HEK293 (cell line): ENCODE data around the gene ELAVL2.
A peak's percentile ranks its signal among the peaks of the same experiment; 100 is the strongest.

Experiments used
- CTCF ChIA-PET: fragments of 350-600 bp; formaldehyde crosslinking; extraction: SDS; loops from one replicate; lab custom pipeline; 2021; ENCODE audit warnings: antibody characterized with exemption; lab: Yijun Ruan, JAX
- POLR2A ChIA-PET: fragments of 300-600 bp; formaldehyde crosslinking; extraction: SDS; loops from one replicate; lab custom pipeline; 2020; ENCODE audit warnings: antibody characterized with exemption, inconsistent platforms; lab: Yijun Ruan, JAX
- H3K27ac ChIP-seq: fragments of 200-500 bp; sonication (Bioruptor generic); 2 replicates; pipeline ENCODE4 v1.5.1; 2014; ENCODE audit warnings: low read depth, low read length, control low read depth, inconsistent platforms; ENCODE audit errors: extremely low read depth
- H3K36me3 ChIP-seq, 2 experiments: fragments of 200-500 bp in 1 of 2; sonication (Bioruptor generic) in 1 of 2; 1 replicate in 1 of 2; 2 replicates in 1 of 2; pipeline ENCODE4 v1.5.1; 2014 to 2017; ENCODE audit warnings: inconsistent platforms in 2 of 2, low read length in 2 of 2; ENCODE audit not compliant: control insufficient read depth in 2 of 2, insufficient read depth in 1 of 2
- H3K4me1 ChIP-seq: fragments of 200-500 bp; sonication (Bioruptor generic); 2 replicates; pipeline ENCODE4 v1.5.1; 2014; ENCODE audit warnings: mild to moderate bottlenecking, low read length, inconsistent platforms; ENCODE audit not compliant: control insufficient read depth, insufficient read depth
- H3K4me3 ChIP-seq: 2 replicates; pipeline ENCODE4 v1.5.1; 2011; ENCODE audit warnings: low read depth, mild to moderate bottlenecking, control low read depth, low read length, moderate library complexity
- H3K9me3 ChIP-seq: fragments of 200-500 bp; sonication (Bioruptor generic); 2 replicates; pipeline ENCODE4 v1.5.1; 2014; ENCODE audit warnings: low read depth, low read length, inconsistent platforms; ENCODE audit not compliant: control insufficient read depth, insufficient read depth
- GLI4 ChIP-seq: fragments of 450-650 bp; formaldehyde crosslinking; IDR thresholded peaks from 2 replicates; pipeline ENCODE4 v1.5.1; 2016; ENCODE audit warnings: missing biosample characterization, missing genetic modification characterization
- HOXC10 ChIP-seq: sonication (generic); formaldehyde crosslinking; IDR thresholded peaks from 2 replicates; pipeline ENCODE4 v1.8.1; 2023; ENCODE audit warnings: mild to moderate bottlenecking, missing genetic modification reagents
- MEIS1 ChIP-seq: sonication (generic); formaldehyde crosslinking; IDR thresholded peaks from 2 replicates; pipeline ENCODE4 v1.8.1; 2022; ENCODE audit warnings: missing genetic modification reagents, mild to moderate bottlenecking, borderline replicate concordance
- PRDM10 ChIP-seq: fragments of 450-650 bp; formaldehyde crosslinking; IDR thresholded peaks from 2 replicates; pipeline ENCODE4 v1.5.1; 2016; ENCODE audit warnings: missing biosample characterization, missing genetic modification characterization
- SP2 ChIP-seq: fragments of 450-650 bp; formaldehyde crosslinking; IDR thresholded peaks from 2 replicates; pipeline ENCODE4 v1.5.1; 2016; ENCODE audit warnings: missing biosample characterization, missing genetic modification characterization
- SP3 ChIP-seq: fragments of 450-650 bp; formaldehyde crosslinking; IDR thresholded peaks from 2 replicates; pipeline ENCODE4 v1.5.1; 2016; ENCODE audit warnings: missing biosample characterization, missing genetic modification characterization
- ZEB2 ChIP-seq: fragments of 450-650 bp; formaldehyde crosslinking; IDR thresholded peaks from 2 replicates; pipeline ENCODE4 v1.5.1; 2016; ENCODE audit warnings: missing biosample characterization, missing genetic modification characterization
- ZIC2 ChIP-seq: fragments of 450-650 bp; formaldehyde crosslinking; IDR thresholded peaks from 2 replicates; pipeline ENCODE4 v1.5.1; 2016; ENCODE audit warnings: missing biosample characterization, missing genetic modification characterization
- ZNF132 ChIP-seq: fragments of 450-650 bp; formaldehyde crosslinking; IDR thresholded peaks from 2 replicates; pipeline ENCODE4 v1.5.1; 2017; ENCODE audit warnings: missing biosample characterization, missing genetic modification characterization, borderline replicate concordance
- ZNF211 ChIP-seq: fragments of 450-650 bp; formaldehyde crosslinking; IDR thresholded peaks from 2 replicates; pipeline ENCODE4 v1.5.1; 2016; ENCODE audit warnings: low read depth, missing biosample characterization, missing genetic modification characterization
- ZNF266 ChIP-seq: fragments of 450-650 bp; formaldehyde crosslinking; IDR thresholded peaks from 2 replicates; pipeline ENCODE4 v1.5.1; 2016; ENCODE audit warnings: missing biosample characterization, missing genetic modification characterization, low read depth
- ZNF426 ChIP-seq: fragments of 450-650 bp; formaldehyde crosslinking; IDR thresholded peaks from 2 replicates; pipeline ENCODE4 v1.5.1; 2017; ENCODE audit warnings: missing biosample characterization, missing genetic modification characterization, mild to moderate bottlenecking, inconsistent platforms, moderate library complexity
- ZNF548 ChIP-seq: fragments of 450-650 bp; formaldehyde crosslinking; IDR thresholded peaks from 2 replicates; pipeline ENCODE4 v1.5.1; 2016; ENCODE audit warnings: missing biosample characterization, missing genetic modification characterization
- ZNF555 ChIP-seq: fragments of 450-650 bp; formaldehyde crosslinking; conservative IDR thresholded peaks from 2 replicates; pipeline ENCODE4 v1.5.1; 2017; ENCODE audit warnings: missing biosample characterization, mild to moderate bottlenecking, missing genetic modification characterization, inconsistent platforms
- ZNF580 ChIP-seq: fragments of 450-650 bp; formaldehyde crosslinking; IDR thresholded peaks from 2 replicates; pipeline ENCODE4 v1.5.1; 2016; ENCODE audit warnings: missing biosample characterization, missing genetic modification characterization
- ZNF596 ChIP-seq: fragments of 450-650 bp; IDR thresholded peaks from 2 replicates; pipeline ENCODE4 v1.5.0; 2018; ENCODE audit warnings: missing biosample characterization, mild to moderate bottlenecking, missing genetic modification characterization, moderate library complexity
- ZNF600 ChIP-seq: fragments of 450-650 bp; formaldehyde crosslinking; IDR thresholded peaks from 2 replicates; pipeline ENCODE4 v1.5.1; 2016; ENCODE audit warnings: missing biosample characterization, missing genetic modification characterization
- TF ChIP-seq, protein P1 (sequence below): fragments of 450-650 bp; formaldehyde crosslinking; IDR thresholded peaks from 2 replicates; pipeline ENCODE4 v1.5.1; 2017; ENCODE audit warnings: missing biosample characterization, missing genetic modification characterization
- TF ChIP-seq, protein P2 (sequence below): fragments of 450-650 bp; IDR thresholded peaks from 2 replicates; pipeline ENCODE4 v1.5.1; 2018; ENCODE audit warnings: missing biosample characterization, missing genetic modification characterization

ELAVL2 gene

GRCh38 chr9:23850690-23851629 lies 24.9 kb upstream of the ELAVL2 start (continued):
- TF ChIP-seq SP2 (tag by site-specific recombination) (peak; percentile 82), ZNF555 (tag by site-specific recombination) (no peak), ZEB2 (tag by site-specific recombination) (peak; percentile 64; the same call in 1 of the 2 replicates), ZNF548 (tag by site-specific recombination) (no peak), HOXC10 (no peak), SP3 (peak; percentile 69), ZNF580 (tag by site-specific recombination) (peak; percentile 20; the same call in 1 of the 2 replicates), ZNF596 (peak; percentile 96), ZNF600 (peak; percentile 67), MEIS1 (CRISPR knock-in tag) (no peak), ZNF426 (tag by site-specific recombination) (no peak), ZNF132 (tag by site-specific recombination) (no peak), GLI4 (no peak), ZNF266 (tag by site-specific recombination) (no peak), ZNF211 (tag by site-specific recombination) (no peak)
- TF ChIP-seq, protein P1, sequence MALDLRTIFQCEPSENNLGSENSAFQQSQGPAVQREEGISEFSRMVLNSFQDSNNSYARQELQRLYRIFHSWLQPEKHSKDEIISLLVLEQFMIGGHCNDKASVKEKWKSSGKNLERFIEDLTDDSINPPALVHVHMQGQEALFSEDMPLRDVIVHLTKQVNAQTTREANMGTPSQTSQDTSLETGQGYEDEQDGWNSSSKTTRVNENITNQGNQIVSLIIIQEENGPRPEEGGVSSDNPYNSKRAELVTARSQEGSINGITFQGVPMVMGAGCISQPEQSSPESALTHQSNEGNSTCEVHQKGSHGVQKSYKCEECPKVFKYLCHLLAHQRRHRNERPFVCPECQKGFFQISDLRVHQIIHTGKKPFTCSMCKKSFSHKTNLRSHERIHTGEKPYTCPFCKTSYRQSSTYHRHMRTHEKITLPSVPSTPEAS (tag by site-specific recombination), result peak; percentile 91
- TF ChIP-seq, protein P2, sequence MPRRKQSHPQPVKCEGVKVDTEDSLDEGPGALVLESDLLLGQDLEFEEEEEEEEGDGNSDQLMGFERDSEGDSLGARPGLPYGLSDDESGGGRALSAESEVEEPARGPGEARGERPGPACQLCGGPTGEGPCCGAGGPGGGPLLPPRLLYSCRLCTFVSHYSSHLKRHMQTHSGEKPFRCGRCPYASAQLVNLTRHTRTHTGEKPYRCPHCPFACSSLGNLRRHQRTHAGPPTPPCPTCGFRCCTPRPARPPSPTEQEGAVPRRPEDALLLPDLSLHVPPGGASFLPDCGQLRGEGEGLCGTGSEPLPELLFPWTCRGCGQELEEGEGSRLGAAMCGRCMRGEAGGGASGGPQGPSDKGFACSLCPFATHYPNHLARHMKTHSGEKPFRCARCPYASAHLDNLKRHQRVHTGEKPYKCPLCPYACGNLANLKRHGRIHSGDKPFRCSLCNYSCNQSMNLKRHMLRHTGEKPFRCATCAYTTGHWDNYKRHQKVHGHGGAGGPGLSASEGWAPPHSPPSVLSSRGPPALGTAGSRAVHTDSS (tag by site-specific recombination), result no peak

GRCh38 chr9:23850242-23850689 lies 24.2 kb upstream of the ELAVL2 start:
- Histone ChIP-seq H3K4me3 (peak overlapping the region; percentile 45), H3K36me3 (no peaks in the 10 kb centered on the region), H3K9me3 (no peaks in the 10 kb centered on the region), H3K27ac (no peak overlapping the region), H3K4me1 (0 out of 2 replicates have a peak, but pooled peaks cover 3% of the 10 kb centered on the region)
- ChIA-PET CTCF (no interaction called here), POLR2A (interaction anchor here (1.2 kb wide), 1 partner anchor 25 kb away, joined by 6 read pairs; the partner anchor contains the start of gene ELAVL2)
- TF ChIP-seq ZIC2 (no peak), PRDM10 (tag by site-specific recombination) (0 out of 2 replicates have a peak, but pooled peaks have one; percentile 33)
